KMS-11 (cell line): ENCODE results near the gene NPC2.

Experiments used
- H2AFZ ChIP-seq: fragments of 200-600 bp; sonication (generic); 2 replicates; pipeline ENCODE4 v1.6.1; 2016; ENCODE audit warnings: antibody characterized with exemption, mixed run types, low read depth
- H3K27ac ChIP-seq: fragments of 200-600 bp; sonication (generic); 2 replicates; pipeline ENCODE4 v1.6.1; 2016; ENCODE audit warnings: mild to moderate bottlenecking, mixed run types
- H3K27me3 ChIP-seq: fragments of 200-600 bp; sonication (generic); 2 replicates; pipeline ENCODE4 v1.6.1; 2017; ENCODE audit warnings: mild to moderate bottlenecking, low read depth, mixed run types, moderate library complexity; ENCODE audit not compliant: insufficient read depth
- H3K36me3 ChIP-seq: fragments of 200-600 bp; sonication (generic); 2 replicates; pipeline ENCODE4 v1.6.1; 2017; ENCODE audit warnings: mild to moderate bottlenecking, mixed run types; ENCODE audit not compliant: insufficient read depth
- H3K4me1 ChIP-seq: fragments of 200-600 bp; sonication (generic); 2 replicates; pipeline ENCODE4 v1.6.1; 2016; ENCODE audit warnings: mild to moderate bottlenecking, low read depth, mixed run types; ENCODE audit not compliant: poor library complexity, severe bottlenecking
- H3K4me2 ChIP-seq: fragments of 200-600 bp; sonication (generic); 2 replicates; pipeline ENCODE4 v1.7.0; 2016; ENCODE audit warnings: mild to moderate bottlenecking, mixed run types
- H3K4me3 ChIP-seq: fragments of 200-600 bp; sonication (generic); IDR thresholded peaks from 2 replicates; pipeline ENCODE4 v1.6.1; 2017; ENCODE audit warnings: low read depth, low read length, mixed read lengths; ENCODE audit not compliant: insufficient read depth
- H3K79me2 ChIP-seq: fragments of 200-600 bp; sonication (generic); 2 replicates; pipeline ENCODE4 v1.6.1; 2016; ENCODE audit warnings: low read depth, mixed run types; ENCODE audit not compliant: insufficient read depth
- H3K9ac ChIP-seq: fragments of 200-600 bp; sonication (generic); 2 replicates; pipeline ENCODE4 v1.6.1; 2016; ENCODE audit warnings: mild to moderate bottlenecking, mixed run types
- H4K20me1 ChIP-seq: fragments of 200-600 bp; sonication (generic); 2 replicates; pipeline ENCODE4 v1.6.1; 2016; ENCODE audit warnings: mild to moderate bottlenecking, mixed run types; ENCODE audit not compliant: insufficient read depth
- CTCF ChIP-seq: fragments of 200-600 bp; sonication (generic); conservative IDR thresholded peaks from 2 replicates; pipeline ENCODE4 v1.6.1; 2017; ENCODE audit warnings: low read depth, mild to moderate bottlenecking, antibody characterized with exemption, low read length, moderate library complexity, mixed read lengths

Gene NPC2

DNA sequence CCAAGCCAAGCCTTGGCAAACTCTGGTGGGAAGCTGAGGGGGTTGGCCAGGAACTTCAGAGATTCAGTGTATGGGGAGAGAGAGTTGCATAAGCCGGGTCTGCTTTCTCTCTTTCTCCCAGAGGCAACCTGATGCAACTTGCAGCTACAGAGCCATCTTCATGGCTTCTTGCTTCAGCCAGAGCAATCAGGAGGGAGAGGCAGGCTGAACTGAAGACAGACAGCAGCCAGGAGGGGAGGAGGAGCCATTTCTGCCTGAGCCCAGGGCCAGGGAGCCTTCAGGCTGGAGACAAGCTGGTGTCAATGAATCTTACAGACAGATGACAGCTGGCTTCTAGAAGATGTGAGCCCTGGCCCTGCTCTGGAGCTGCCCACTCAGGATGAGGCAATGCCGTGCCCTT, 18.7 kb downstream of the NPC2 start:
- Histone ChIP-seq H3K9ac (no peak overlapping the region), H2AFZ (no peak overlapping the region), H3K79me2 (no peaks in the 10 kb centered on the region), H3K36me3 (no peaks in the 10 kb centered on the region), H4K20me1 (no peaks in the 10 kb centered on the region), H3K27me3 (no peaks in the 10 kb centered on the region), H3K27ac (no peak overlapping the region), H3K4me3 (no peak overlapping the region), H3K4me1 (peaks cover 5% of the 10 kb centered on the region), H3K4me2 (no peak overlapping the region)
- no peak for TF ChIP-seq CTCF

GRCh38 chr14:74472601-74473000, 20.5 kb downstream of the NPC2 start:
- Histone ChIP-seq H3K4me2 (no peak overlapping the region), H3K79me2 (no peaks in the 10 kb centered on the region), H3K27ac (no peak overlapping the region), H3K36me3 (no peaks in the 10 kb centered on the region), H4K20me1 (no peaks in the 10 kb centered on the region), H3K4me3 (no peak overlapping the region), H3K4me1 (peaks cover 6% of the 10 kb centered on the region), H3K27me3 (no peaks in the 10 kb centered on the region), H3K9ac (no peak overlapping the region), H2AFZ (no peak overlapping the region)
- no peak for TF ChIP-seq CTCF

- no peaks in the 10 kb centered on the region for H3K36me3 ChIP-seq
- H3K4me3 ChIP-seq: no peak overlapping the region
- H3K4me2 ChIP-seq: no peak overlapping the region
- TF ChIP-seq CTCF: no peak
- no peaks in the 10 kb centered on the region for H3K27me3 ChIP-seq
- H3K79me2 ChIP-seq: no peaks in the 10 kb centered on the region
- H2AFZ ChIP-seq: no peak overlapping the region
- H3K27ac ChIP-seq: no peak overlapping the region
- peaks cover 6% of the 10 kb centered on the region for H3K4me1 ChIP-seq
- H3K9ac ChIP-seq: no peak overlapping the region
- H4K20me1 ChIP-seq: no peaks in the 10 kb centered on the region
Measured at GRCh38 chr14:74469548-74470518, 23.3 kb downstream of the NPC2 start.

- Histone ChIP-seq H3K27me3 (no peaks in the 10 kb centered on the region), H3K4me2 (no peak overlapping the region), H3K79me2 (no peaks in the 10 kb centered on the region), H3K4me1 (peaks cover 6% of the 10 kb centered on the region), H3K27ac (no peak overlapping the region), H3K9ac (no peak overlapping the region), H3K36me3 (no peaks in the 10 kb centered on the region), H4K20me1 (no peaks in the 10 kb centered on the region), H3K4me3 (no peak overlapping the region), H2AFZ (no peak overlapping the region)
- no peak for TF ChIP-seq CTCF
Measured at GRCh38 chr14:74468513-74468912, 24.6 kb downstream of the NPC2 start.
